GM19463 (cell line): Measurements from ENCODE around the gene NFYA.

Source experiments
- ATAC-seq: cut with Tn5 transposase; IDR thresholded peaks from one replicate; pipeline ENCODE4 v1.9.1; 2021; ENCODE audit warnings: mild to moderate bottlenecking, moderate library complexity; ENCODE audit not compliant: unreplicated experiment

The NFYA gene

DNA sequence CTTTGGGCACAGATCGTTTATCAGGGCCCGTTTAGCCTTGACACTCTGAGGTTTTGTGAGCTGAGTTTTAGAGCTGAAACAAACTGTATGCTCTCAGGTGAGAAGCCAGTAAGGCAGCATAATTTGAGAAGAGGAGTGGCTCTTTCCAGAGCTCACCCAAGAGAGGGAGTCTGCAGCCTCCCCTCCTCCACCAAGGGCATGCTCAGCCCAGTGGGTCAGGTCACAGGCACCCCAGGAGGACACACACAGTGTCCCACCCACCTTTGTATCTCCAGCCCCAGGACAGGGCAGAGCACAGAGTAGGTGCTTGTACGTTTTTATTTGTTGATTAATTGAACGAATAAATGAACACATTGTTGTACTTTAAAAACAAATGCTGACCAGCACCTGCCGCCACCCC is 27.1 kb upstream of the NFYA start:
- no peak for ATAC-seq

DNA sequence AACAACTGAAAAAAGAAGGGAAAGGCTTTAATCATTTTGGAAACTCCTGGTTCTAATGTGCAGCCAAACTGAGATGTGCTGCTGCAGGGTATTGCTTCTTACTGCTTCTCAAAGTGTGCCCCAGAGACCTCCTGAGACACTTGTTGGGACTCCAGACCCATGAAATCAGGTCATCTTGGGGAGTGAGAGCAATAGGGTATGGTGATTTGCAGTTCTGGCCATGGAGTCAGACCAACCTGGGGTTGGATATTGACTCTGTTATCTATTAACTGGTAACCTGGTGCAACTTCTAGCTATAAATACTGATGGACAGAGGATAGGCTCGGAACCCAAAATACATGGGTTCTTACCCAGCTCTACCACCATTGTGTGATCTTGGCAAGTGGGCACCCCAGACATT is 26.7 kb upstream of the NFYA start:
- no peak for ATAC-seq

DNA sequence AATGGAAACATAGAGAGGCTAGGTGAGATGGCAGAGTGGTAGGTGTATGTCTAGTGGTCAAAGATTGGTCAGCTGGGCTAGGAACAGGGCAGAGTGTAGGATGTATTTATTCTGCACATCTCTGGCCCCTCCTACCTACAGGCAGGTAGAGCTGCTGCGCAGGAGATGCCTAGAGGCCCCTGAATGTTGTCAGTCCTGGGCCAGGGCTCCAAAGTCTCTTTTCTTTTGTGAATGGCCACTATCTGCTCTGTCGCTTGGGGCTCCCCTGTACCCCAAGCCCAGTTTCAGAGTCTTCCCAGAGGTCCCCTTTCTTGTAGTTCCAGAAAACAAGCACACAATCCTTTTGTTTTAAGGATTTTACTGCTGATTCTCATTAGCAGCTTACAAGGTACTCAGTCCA is 25.5 kb upstream of the NFYA start:
- no peak for ATAC-seq

- ATAC-seq = no peak
Measured at GRCh38 chr6:41047745-41048732, 24.7 kb upstream of the NFYA start.

GRCh38 chr6:41049521-41049920 is 23.3 kb upstream of the NFYA start:
- ATAC-seq = no peak

DNA sequence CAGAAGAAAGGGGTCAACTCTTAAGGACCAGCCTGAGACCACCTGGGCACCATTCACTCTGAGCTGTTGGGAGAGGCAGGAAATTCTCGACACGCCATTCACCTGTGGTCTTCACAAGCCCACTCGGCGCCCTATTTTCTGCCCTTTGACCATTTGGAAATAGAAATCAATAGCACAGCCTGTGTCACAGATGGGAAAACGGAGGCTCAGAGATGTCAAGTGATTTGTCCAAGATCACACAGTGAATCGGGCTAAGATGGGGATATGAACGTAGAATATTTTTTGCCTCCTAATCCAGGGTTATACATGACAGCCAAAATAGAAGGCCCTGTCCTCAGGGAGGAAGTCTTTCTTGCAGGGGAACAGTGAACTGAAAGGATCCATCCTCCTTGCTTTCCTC is 22.8 kb upstream of the NFYA start:
- no peak for ATAC-seq

DNA sequence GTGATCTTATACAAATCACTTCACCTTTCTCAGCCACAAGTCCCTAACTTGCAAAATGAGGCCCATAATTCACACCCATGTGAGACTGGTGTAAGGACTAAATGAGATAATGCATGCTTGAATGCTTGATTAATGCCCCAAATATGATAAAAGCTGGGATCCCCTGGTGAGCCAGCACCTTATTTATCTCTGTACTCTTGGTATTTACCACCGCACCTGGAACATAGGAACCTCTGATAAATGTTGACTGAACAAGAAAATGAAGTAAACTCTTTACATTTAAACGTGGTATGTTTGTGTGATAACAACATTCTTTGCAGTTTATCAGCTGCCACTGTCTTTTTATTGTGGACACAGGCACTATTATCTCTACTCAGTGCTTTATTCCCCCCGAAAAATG is 22.2 kb upstream of the NFYA start:
- no peak for ATAC-seq

DNA sequence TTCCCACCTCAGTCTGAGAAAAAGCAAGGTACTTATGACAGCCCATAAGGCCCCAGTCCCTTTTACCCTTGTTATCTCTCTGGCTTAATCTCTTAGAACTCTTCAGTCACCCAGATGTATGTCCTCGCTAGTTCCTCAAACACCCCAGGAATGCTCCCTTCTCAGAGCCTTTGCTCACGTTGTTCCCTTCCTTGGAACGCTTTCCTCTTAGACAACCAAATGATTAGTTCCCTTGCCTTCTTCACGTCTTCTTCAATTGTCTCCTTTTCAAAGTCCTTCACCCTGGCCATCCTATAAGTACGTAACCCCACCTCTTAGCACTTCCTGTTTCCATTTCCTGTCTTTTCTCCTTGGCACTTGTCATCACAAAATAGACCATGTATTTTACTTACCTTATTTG is 20.9 kb upstream of the NFYA start:
- no peak for ATAC-seq

DNA sequence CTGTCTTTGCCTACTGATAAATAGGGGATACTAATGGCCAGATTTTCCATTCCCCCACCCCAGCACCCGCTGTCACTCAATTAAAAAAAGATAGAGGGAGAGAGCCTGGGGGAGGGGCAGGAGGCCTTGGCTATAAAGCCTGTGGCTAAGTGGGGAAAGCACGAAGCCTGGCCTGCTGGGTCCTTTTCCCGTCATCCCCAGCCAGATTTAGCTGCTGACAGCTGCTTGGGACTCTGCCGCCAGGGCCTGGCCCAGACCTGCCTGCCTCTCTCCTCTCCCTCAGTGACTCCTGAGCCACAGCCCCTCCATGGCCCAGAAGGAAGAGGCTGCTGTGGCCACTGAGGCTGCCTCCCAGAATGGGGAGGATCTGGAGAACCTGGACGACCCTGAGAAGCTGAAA is 19.7 kb upstream of the NFYA start, which contains the start of gene APOBEC2:
TSS of gene APOBEC2 (plus strand) at position 162 of the 400 bp plus-strand sequence. CDS start at position 308, 146 bp downstream.
- ATAC-seq = no peak

GRCh38 chr6:41054511-41054910 is 18.3 kb upstream of the NFYA start:
- no peak for ATAC-seq

DNA sequence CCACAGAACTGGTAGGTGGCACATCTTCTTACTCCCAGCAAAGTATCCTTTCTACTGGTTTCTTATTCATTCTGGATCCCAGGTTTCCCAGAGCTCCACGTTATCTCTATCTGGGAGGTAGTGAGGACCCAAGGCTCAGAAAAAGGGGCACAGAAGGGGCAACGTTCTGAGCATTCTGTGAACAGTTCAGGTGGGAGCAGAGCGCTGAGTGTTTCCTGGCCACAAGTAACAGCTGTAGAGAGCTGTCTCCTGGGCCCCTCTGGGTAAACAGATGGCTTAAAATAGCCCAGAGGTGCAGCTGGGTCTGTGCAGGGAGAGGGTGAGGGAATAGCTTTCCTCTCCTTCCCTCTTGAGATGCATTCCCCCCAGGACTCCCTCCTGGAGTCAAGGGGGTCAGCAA is 17.6 kb upstream of the NFYA start:
- no peak for ATAC-seq

DNA sequence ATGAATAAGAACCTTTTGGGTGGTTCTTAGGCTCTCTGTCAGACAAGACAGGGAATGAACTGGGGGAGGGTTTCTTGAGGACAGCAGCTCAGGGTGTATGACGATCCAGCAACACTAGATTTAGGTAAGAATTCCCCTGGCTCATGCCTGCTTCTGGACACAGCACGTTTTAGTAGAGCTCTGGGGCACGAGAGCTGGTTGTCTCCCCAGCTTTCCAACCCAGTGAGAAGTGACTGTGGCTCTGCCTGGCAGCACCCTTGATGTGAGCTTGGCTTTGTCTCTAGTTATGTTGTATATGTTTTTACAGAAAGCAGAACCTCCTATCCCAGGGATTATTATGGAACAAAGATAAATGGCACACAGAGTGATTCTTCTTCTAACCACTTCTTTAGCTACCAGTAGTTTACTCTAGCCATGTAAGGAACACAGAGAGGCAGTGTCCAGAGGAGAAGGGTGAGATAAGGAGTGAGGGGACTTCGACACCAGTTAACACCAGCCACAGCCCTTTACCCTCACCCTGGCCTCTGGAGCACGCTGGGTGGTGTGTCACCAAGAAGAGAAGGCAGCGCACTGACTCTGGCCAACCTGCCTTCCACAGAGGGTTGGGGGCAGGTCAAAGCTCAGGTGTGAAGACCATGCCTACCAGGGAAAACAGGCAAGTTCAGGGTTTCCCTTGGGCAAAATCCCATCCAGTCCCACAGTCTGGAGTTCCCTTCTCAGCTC is 15.8 kb upstream of the NFYA start:
- no peak for ATAC-seq

GRCh38 chr6:41058783-41059181 is 14.0 kb upstream of the NFYA start:
- ATAC-seq = no peak

DNA sequence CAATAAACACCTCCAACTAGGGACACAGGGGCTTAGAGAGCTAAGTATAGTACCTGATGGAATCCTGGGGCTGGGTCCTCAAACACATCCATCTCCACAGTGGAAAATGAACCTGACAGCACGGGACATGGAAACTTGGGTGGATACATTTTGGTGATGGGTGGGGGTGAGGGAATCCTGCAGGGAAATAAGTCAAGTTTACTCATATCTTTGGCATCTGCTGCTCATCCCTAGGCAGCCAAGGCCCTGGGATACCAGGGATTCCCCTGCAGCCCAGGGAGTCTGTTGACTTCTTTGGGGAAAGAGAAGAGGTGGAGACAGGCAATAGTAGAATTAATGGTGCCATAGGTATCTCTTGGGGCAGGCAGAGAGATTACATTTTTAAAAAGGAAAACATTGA is 13.2 kb upstream of the NFYA start:
- ATAC-seq = no peak

DNA sequence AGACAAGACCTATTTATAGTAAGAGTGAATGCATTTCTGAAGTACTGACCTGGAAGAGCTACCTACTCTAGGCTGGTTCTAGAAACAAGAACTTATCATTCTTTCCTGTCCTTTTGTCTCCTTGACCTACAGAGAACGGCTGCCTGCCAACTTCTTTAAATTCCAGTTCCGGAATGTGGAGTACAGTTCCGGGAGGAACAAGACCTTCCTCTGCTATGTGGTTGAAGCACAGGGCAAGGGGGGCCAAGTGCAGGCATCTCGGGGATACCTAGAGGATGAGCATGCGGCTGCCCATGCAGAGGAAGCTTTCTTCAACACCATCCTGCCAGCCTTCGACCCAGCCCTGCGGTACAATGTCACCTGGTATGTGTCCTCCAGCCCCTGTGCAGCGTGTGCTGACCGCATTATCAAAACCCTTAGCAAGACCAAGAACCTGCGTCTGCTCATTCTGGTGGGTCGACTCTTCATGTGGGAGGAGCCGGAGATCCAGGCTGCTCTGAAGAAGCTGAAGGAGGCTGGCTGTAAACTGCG is 11.5 kb upstream of the NFYA start:
- no peak for ATAC-seq

DNA sequence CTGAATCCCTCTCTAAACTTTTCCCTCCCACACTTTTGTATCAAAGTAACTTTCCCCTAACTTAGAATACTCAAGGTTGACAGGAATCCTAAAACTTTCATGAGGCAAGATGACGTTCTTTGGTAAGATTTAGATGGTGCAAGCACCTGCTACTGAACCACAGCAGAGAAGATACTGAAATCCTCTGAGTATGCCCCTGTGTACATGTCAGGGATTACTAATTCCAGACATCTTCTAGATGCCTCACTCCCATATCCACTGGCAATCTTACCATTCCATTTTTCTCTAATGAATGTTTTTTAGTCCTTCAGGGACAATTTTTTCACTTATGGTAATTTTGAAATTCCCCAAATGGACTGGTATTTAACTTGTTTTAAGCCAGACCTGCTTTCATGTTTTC is 10.7 kb upstream of the NFYA start:
- no peak for ATAC-seq

DNA sequence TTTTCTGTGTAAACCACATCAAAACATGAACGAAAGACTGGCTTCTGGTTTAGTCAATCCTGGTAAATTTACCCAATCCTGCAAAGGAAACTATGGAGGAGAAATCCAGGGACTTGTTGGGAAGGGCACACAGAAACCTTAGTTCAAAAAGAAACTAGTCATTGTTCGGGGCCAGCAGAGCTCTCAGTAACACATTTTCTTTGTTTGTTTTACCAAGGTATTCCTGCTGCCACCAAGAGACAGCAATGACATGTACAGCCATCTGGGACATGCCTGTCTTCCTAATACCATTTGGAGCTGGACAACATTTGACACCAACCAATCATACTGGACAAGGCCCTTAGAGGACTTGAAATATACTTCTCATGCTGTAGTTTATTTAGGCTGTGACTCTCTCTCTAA is 8.9 kb upstream of the NFYA start:
- no peak for ATAC-seq

- ATAC-seq = no peak
Measured at GRCh38 chr6:41064841-41065240, 7.9 kb upstream of the NFYA start.

DNA sequence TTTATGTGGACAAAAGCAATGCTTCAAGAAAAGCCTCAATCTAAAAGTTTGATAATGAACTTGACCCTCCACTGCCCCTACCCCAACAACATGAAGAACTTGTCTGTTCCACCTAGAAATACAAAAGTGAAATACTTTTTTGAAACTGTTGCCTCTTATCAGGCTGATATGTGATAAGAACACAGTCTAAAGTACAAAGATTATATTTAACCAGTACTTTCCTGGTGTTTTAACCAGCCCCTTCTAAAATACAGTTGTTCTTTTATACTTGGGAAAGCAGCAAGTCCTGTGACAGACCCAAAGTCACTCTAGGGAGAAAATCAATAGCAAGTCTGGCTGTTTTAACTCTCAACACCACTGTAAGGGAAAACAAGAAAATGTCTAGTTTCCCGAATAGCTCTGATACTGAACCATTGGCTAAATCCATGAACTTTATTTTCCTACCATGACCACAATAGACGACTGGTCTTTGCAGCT is 7.2 kb upstream of the NFYA start:
- no peak for ATAC-seq

DNA sequence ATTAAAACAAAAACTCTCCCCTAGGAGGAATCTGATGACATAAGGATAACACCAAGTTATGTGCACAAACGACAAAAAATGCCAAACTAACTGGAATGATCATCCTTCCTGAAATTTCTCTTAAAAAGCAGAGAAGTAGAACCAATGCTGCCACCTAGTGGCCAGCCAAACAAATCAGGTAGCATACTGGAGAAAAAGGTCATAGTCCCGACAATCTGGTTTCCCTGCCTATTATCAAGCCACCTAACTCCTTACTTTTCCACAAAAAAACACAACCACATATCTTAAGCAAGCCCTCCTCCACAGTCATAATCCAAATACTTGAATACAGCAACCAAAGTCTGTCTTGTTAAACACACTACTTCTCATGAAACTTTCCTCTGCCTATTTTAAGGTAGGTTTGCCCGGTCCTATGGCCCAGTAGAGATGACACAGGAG is 5.9 kb upstream of the NFYA start:
- ATAC-seq = no peak

DNA sequence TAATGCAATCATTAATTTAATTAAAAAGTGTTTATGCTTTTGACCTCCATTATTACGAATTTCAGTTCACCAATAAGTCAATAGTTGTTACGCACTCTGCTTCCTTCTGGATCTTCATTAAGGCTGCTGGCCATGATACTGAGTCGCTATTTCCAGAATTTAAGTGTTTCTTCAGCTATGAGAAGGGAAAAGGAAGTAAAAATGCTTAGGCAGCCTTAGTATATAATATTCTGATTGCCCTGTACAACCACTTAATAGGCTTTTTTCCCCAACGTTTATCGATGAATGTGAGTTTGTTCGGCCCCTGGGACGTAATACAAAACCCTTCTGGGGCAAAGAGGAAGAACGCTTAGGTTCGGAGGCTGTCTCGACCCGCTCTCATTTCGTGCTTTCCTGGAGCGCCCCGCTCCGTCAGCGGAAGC is 1.3 kb upstream of the NFYA start:
- ATAC-seq = no peak
